Measurements from ENCODE around the gene CST7. TPM values are rescaled to one million over a fixed set of nuclear protein-coding genes. Genes with fewer than 3 reads are reported as not detected.

Gene CST7
- polyA plus RNA-seq, 1 donor from 2014 or later, result not detected

- Histone ChIP-seq H3K9ac (ENCODE audit: low read length) (no peak overlapping the region), H4K20me1 (ENCODE audit: insufficient read depth) (no peaks in the 10 kb centered on the region), H3K4me3 (ENCODE audit: low read length) (no peak overlapping the region), H3K27me3 (ENCODE audit: insufficient read depth, low read depth, low read length) (no peaks in the 10 kb centered on the region), H3K79me2 (replicated peaks; ENCODE audit: insufficient read depth, low read length) (peaks cover 13% of the 10 kb centered on the region), H2AFZ (ENCODE audit: low read depth, low read length) (no peak overlapping the region), H3K27ac (ENCODE audit: low read length) (no peak overlapping the region), H3K9me3 (ENCODE audit: low read length) (peaks cover 5% of the 10 kb centered on the region), H3K36me3 (ENCODE audit: insufficient read depth, low read length) (peaks cover 12% of the 10 kb centered on the region), H3K4me2 (ENCODE audit: low read length) (no peak overlapping the region), H3F3A (ENCODE audit: insufficient read depth, low read length, poor library complexity, severe bottlenecking) (no peaks in the 10 kb centered on the region), H3K9me2 (ENCODE audit: insufficient read depth, low read length) (no peaks in the 10 kb centered on the region)
- TF ChIP-seq TAF1 (IDR thresholded peaks at IDR 0.05; ENCODE audit: low read depth) (no peak), SMC3 (conservative IDR thresholded peaks at IDR 0.05; ENCODE audit: poor library complexity) (no peak), CTCF (IDR thresholded peaks at IDR 0.05; ENCODE audit: poor library complexity, severe bottlenecking) (no peak), POLR2AphosphoS5 (IDR thresholded peaks at IDR 0.05) (no peak), MXI1 (conservative IDR thresholded peaks at IDR 0.05; ENCODE audit: poor library complexity, severe bottlenecking) (no peak), EP300 (conservative IDR thresholded peaks at IDR 0.05; ENCODE audit: poor library complexity, severe bottlenecking) (no peak), RAD21 (conservative IDR thresholded peaks at IDR 0.05) (no peak), EZH2 (IDR thresholded peaks at IDR 0.05; ENCODE audit: borderline replicate concordance, insufficient read depth, low read length, poor library complexity, severe bottlenecking) (no peak), REST (IDR thresholded peaks at IDR 0.05; ENCODE audit: borderline replicate concordance) (no peak)
Measured at GRCh38 chr20:24983896-24984295, 34.8 kb downstream of the CST7 start.

- Histone ChIP-seq H3F3A (ENCODE audit: insufficient read depth, low read length, poor library complexity, severe bottlenecking) (no peaks in the 10 kb centered on the region), H3K9me3 (ENCODE audit: low read length) (peaks cover 5% of the 10 kb centered on the region), H4K20me1 (ENCODE audit: insufficient read depth) (no peaks in the 10 kb centered on the region), H3K4me2 (ENCODE audit: low read length) (no peak overlapping the region), H3K4me3 (ENCODE audit: low read length) (no peak overlapping the region), H3K27ac (ENCODE audit: low read length) (no peak overlapping the region), H3K36me3 (ENCODE audit: insufficient read depth, low read length) (peaks cover 9% of the 10 kb centered on the region), H3K79me2 (replicated peaks; ENCODE audit: insufficient read depth, low read length) (peaks cover 25% of the 10 kb centered on the region), H2AFZ (ENCODE audit: low read depth, low read length) (no peak overlapping the region), H3K9ac (ENCODE audit: low read length) (no peak overlapping the region), H3K27me3 (ENCODE audit: insufficient read depth, low read depth, low read length) (no peaks in the 10 kb centered on the region), H3K9me2 (ENCODE audit: insufficient read depth, low read length) (no peaks in the 10 kb centered on the region)
- TF ChIP-seq EP300 (conservative IDR thresholded peaks at IDR 0.05; ENCODE audit: poor library complexity, severe bottlenecking) (no peak), POLR2AphosphoS5 (IDR thresholded peaks at IDR 0.05) (no peak), MXI1 (conservative IDR thresholded peaks at IDR 0.05; ENCODE audit: poor library complexity, severe bottlenecking) (no peak)
Measured at GRCh38 chr20:24984961-24985640, 36.0 kb downstream of the CST7 start.
